GM23338 (cell line): ENCODE measurements around the gene OLIG3. TPM values are rescaled to one million over a fixed set of nuclear protein-coding genes. Genes with fewer than 3 reads are reported as not detected.

Source experiments
- ATAC-seq: fragments of 200-7000 bp; cut with Tn5 transposase; 3 replicates; pipeline ENCODE4 v1.9.1; 2020
- DNase-seq: peaks from one replicate; pipeline ENCODE4 v3.0.0-alpha.2; 2015; ENCODE audit warnings: low spot score
- H2AFZ ChIP-seq: fragments of 200-600 bp; sonication (generic); 2 replicates; pipeline ENCODE4 v1.8.0; 2016; ENCODE audit warnings: antibody characterized with exemption, mild to moderate bottlenecking, moderate library complexity
- H3F3A ChIP-seq: fragments of 200-600 bp; sonication (generic); replicated peaks from 2 replicates; pipeline ENCODE4 v1.8.0; 2017; ENCODE audit warnings: antibody characterized with exemption, mixed run types, low read depth
- H3K27ac ChIP-seq: fragments of 200-600 bp; sonication (generic); 2 replicates; pipeline ENCODE4 v1.6.1; 2016; ENCODE audit warnings: low read depth
- H3K27me3 ChIP-seq: fragments of 200-600 bp; sonication (generic); 2 replicates; pipeline ENCODE4 v1.8.0; 2016; ENCODE audit warnings: mild to moderate bottlenecking, mixed run types, moderate library complexity; ENCODE audit not compliant: insufficient read depth
- H3K36me3 ChIP-seq: fragments of 200-600 bp; sonication (generic); 2 replicates; pipeline ENCODE4 v1.8.0; 2016; ENCODE audit warnings: mild to moderate bottlenecking; ENCODE audit not compliant: insufficient read depth
- H3K4me1 ChIP-seq: fragments of 200-600 bp; sonication (generic); 2 replicates; pipeline ENCODE4 v1.8.0; 2016; ENCODE audit warnings: mild to moderate bottlenecking, moderate library complexity; ENCODE audit not compliant: insufficient read depth
- H3K4me2 ChIP-seq: fragments of 200-600 bp; sonication (generic); 2 replicates; pipeline ENCODE4 v1.7.1; 2017; ENCODE audit warnings: mixed run types
- H3K4me3 ChIP-seq: fragments of 200-600 bp; sonication (generic); 2 replicates; pipeline ENCODE4 v1.6.1; 2016; ENCODE audit warnings: mixed run types
- H3K79me2 ChIP-seq: fragments of 200-600 bp; sonication (generic); replicated peaks from 2 replicates; pipeline ENCODE4 v1.8.0; 2017; ENCODE audit warnings: mild to moderate bottlenecking; ENCODE audit not compliant: insufficient read depth
- H3K9me2 ChIP-seq: fragments of 200-600 bp; sonication (generic); 2 replicates; pipeline ENCODE4 v1.8.0; 2017; ENCODE audit not compliant: insufficient read depth
- H4K20me1 ChIP-seq: fragments of 200-600 bp; sonication (generic); replicated peaks from 2 replicates; pipeline ENCODE4 v1.8.0; 2017; ENCODE audit warnings: mild to moderate bottlenecking; ENCODE audit not compliant: insufficient read depth
- H3K27ac Mint-ChIP-seq: 2 replicates; pipeline ENCODE4 v1.8.0; 2020; ENCODE audit warnings: inconsistent platforms, mild to moderate bottlenecking, moderate library complexity, mixed read lengths
- H3K27me3 Mint-ChIP-seq: 3 replicates; pipeline ENCODE4 v1.8.0; 2022; ENCODE audit warnings: low read depth, mild to moderate bottlenecking, moderate library complexity, mixed read lengths, inconsistent platforms; ENCODE audit not compliant: insufficient read depth, poor library complexity
- H3K36me3 Mint-ChIP-seq: 3 replicates; pipeline ENCODE4 v1.8.0; 2021; ENCODE audit warnings: low read depth, mild to moderate bottlenecking, inconsistent platforms, moderate library complexity, mixed read lengths
- H3K4me1 Mint-ChIP-seq: 3 replicates; pipeline ENCODE4 v1.8.0; 2020; ENCODE audit warnings: mild to moderate bottlenecking, inconsistent platforms, mixed read lengths
- H3K4me3 Mint-ChIP-seq: 3 replicates; pipeline ENCODE4 v1.8.0; 2021; ENCODE audit warnings: moderate library complexity, mild to moderate bottlenecking, inconsistent platforms, mixed read lengths
- H3K9me3 Mint-ChIP-seq: 3 replicates; pipeline ENCODE4 v1.8.0; 2020; ENCODE audit warnings: moderate library complexity, mild to moderate bottlenecking, inconsistent platforms, mixed read lengths
- CREB1 ChIP-seq: fragments of 250-450 bp; sonication (Bioruptor Pico); IDR thresholded peaks from 2 replicates; pipeline ENCODE4 v1.5.0; 2020; ENCODE audit warnings: low read depth, mild to moderate bottlenecking, moderate library complexity
- EZH2phosphoT487 ChIP-seq: fragments of 200-600 bp; sonication (generic); IDR thresholded peaks from one replicate; pipeline ENCODE4 v1.8.1; 2018; ENCODE audit warnings: antibody characterized with exemption; ENCODE audit not compliant: unreplicated experiment
- JUNB ChIP-seq: IDR thresholded peaks from one replicate; pipeline ENCODE4 v1.6.1; 2016; ENCODE audit warnings: antibody characterized with exemption; ENCODE audit not compliant: unreplicated experiment
- NANOG ChIP-seq: IDR thresholded peaks from 2 replicates; pipeline ENCODE4 v1.6.1; 2016; ENCODE audit warnings: antibody characterized with exemption, borderline replicate concordance
- POLR2AphosphoS5 ChIP-seq: IDR thresholded peaks from 2 replicates; pipeline ENCODE4 v1.6.1; 2016; ENCODE audit warnings: antibody characterized with exemption, low read depth
- REST ChIP-seq: IDR thresholded peaks from one replicate; pipeline ENCODE4 v1.6.1; 2018; ENCODE audit warnings: antibody characterized with exemption; ENCODE audit not compliant: unreplicated experiment
- ZNF114 ChIP-seq: fragments of 250-450 bp; sonication (Bioruptor Pico); IDR thresholded peaks from 2 replicates; pipeline ENCODE4 v1.5.0; 2020; ENCODE audit warnings: mild to moderate bottlenecking, moderate library complexity
- polyA plus RNA-seq: library from polyadenylated mRNA; unstranded; fragments of >200 nt; fragmentation: Nextera tagmentation; extraction: Ambion mirVana; gene quantifications from 2 replicates; pipeline ENCODE4 v1.2.1, GENCODE V29; 2016
- total RNA-seq: library from RNA; depleted of rRNA; stranded (reverse); fragments of >200 nt; shearing (Covaris generic); gene quantifications from 2 replicates; pipeline ENCODE4 v1.2.3, GENCODE V29; 2014

OLIG3 gene
- total and polyA plus RNA-seq, 2 experiments from 2014 or later, result 0.10 to 1.1 TPM

- Mint-ChIP-seq H3K4me3 (no peak overlapping the region; the same call in 2 of the 3 replicates), H3K9me3 (no peaks in the 10 kb centered on the region), H3K27me3 (peaks cover 14% of the 10 kb centered on the region), H3K4me1 (peaks cover 51% of the 10 kb centered on the region), H3K36me3 (no peaks in the 10 kb centered on the region), H3K27ac (no peak overlapping the region)
- H3K36me3 ChIP-seq, result no peaks in the 10 kb centered on the region
- H3K79me2 ChIP-seq, result no peaks in the 10 kb centered on the region
- no peaks in the 10 kb centered on the region; the same call in 1 of the 2 replicates for H3F3A ChIP-seq
- no peaks in the 10 kb centered on the region for H4K20me1 ChIP-seq
- no peak for TF ChIP-seq NANOG
- no peak for TF ChIP-seq JUNB
- TF ChIP-seq EZH2phosphoT487, result no peak
- no peak for TF ChIP-seq REST
- TF ChIP-seq POLR2AphosphoS5, result no peak
- no peak for TF ChIP-seq ZNF114
- 0 out of 2 replicates have a peak, but pooled peaks cover 3% of the 10 kb centered on the region for H3K9me2 ChIP-seq
- DNase-seq (peak; percentile 25), ATAC-seq (peak; percentile 71)
- H3K4me1 ChIP-seq, result peaks cover 65% of the 10 kb centered on the region
- H3K4me2 ChIP-seq, result peak overlapping the region; percentile 24
- no peak overlapping the region for H3K27ac ChIP-seq
- no peak overlapping the region for H3K4me3 ChIP-seq
- H2AFZ ChIP-seq, result no peak overlapping the region
- H3K27me3 ChIP-seq, result no peaks in the 10 kb centered on the region; the same call in 1 of the 2 replicates
Measured at GRCh38 chr6:137519629-137520176, 25.5 kb upstream of the OLIG3 start.

GRCh38 chr6:137518386-137518983, 24.3 kb upstream of the OLIG3 start:
- peak; percentile 59 for TF ChIP-seq CREB1 (CRISPR knock-in tag)
- no peak for TF ChIP-seq NANOG
- Histone ChIP-seq H3K4me3 (no peak overlapping the region), H4K20me1 (no peaks in the 10 kb centered on the region), H3K79me2 (no peaks in the 10 kb centered on the region), H3K4me2 (peak overlapping the region; percentile 24), H3K27ac (no peak overlapping the region), H3F3A (no peaks in the 10 kb centered on the region; the same call in 1 of the 2 replicates), H3K4me1 (peaks cover 67% of the 10 kb centered on the region), H2AFZ (no peak overlapping the region), H3K36me3 (no peaks in the 10 kb centered on the region), H3K27me3 (peaks cover 6% of the 10 kb centered on the region; the same call in 1 of the 2 replicates), H3K9me2 (no peaks in the 10 kb centered on the region)
- Mint-ChIP-seq H3K27me3 (peaks cover 14% of the 10 kb centered on the region), H3K9me3 (no peaks in the 10 kb centered on the region), H3K4me3 (no peak overlapping the region), H3K27ac (no peak overlapping the region), H3K4me1 (peaks cover 53% of the 10 kb centered on the region), H3K36me3 (no peaks in the 10 kb centered on the region)
- peak; percentile 50 for DNase-seq
- ATAC-seq, result peak; percentile 52
